Stomach (tissue), 9 donors: Measurements from ENCODE around the gene NCAPD2. TPM values are rescaled to one million over a fixed set of nuclear protein-coding genes. Genes with fewer than 3 reads are reported as not detected.
A peak's percentile ranks its signal among the peaks of the same experiment; 100 is the strongest.

Experiments used
- DNase-seq, 2 donors: peaks; one replicate each; pipeline versions ENCODE4 v3.0.0 to v3.0.0-alpha.2; 2013 to 2019
- H3K27ac ChIP-seq, 5 donors: fragments of 200-600 bp in 4 of 5; sonication (generic) in 4 of 5; one replicate each; pipeline ENCODE4 v1.5.1; 2013 to 2019; ENCODE audit warnings: mild to moderate bottlenecking in 1 of 5, moderate library complexity in 1 of 5
- H3K27me3 ChIP-seq, 3 donors: fragments of 200-600 bp; sonication (generic); one replicate each; pipeline ENCODE4 v1.5.1; 2017 to 2019; ENCODE audit warnings: mixed run types in 1 of 3
- H3K36me3 ChIP-seq, 4 donors: fragments of 200-600 bp; sonication (generic); 1 replicate in 3 of 4; 2 replicates in 1 of 4; pipeline ENCODE4 v1.5.1; 2016 to 2019
- H3K4me1 ChIP-seq, 4 donors: fragments of 200-600 bp; sonication (generic); one replicate each; pipeline ENCODE4 v1.5.1; 2016 to 2019
- H3K4me3 ChIP-seq, 4 donors: fragments of 200-600 bp; sonication (generic) in 3 of 4; one replicate each; pipeline ENCODE4 v1.5.1; 2016 to 2019; ENCODE audit warnings: mild to moderate bottlenecking in 1 of 4
- H3K9me3 ChIP-seq, 4 donors: fragments of 200-600 bp; sonication (generic); one replicate each; pipeline ENCODE4 v1.5.1; 2016 to 2019
- EP300 ChIP-seq: sonication (generic); formaldehyde crosslinking; IDR thresholded peaks from one replicate; pipeline ENCODE4 v1.6.1; 2017; ENCODE audit warnings: antibody characterized with exemption
- POLR2A ChIP-seq, 4 donors: fragments of 450-650 bp; IDR thresholded peaks; one replicate each; pipeline ENCODE4 v1.6.1; 2016; ENCODE audit warnings: antibody characterized with exemption in 4 of 4, control low read depth in 2 of 4, mild to moderate bottlenecking in 1 of 4, moderate library complexity in 1 of 4
- POLR2AphosphoS5 ChIP-seq, 3 donors: sonication (generic); formaldehyde crosslinking; IDR thresholded peaks; one replicate each; pipeline ENCODE4 v1.6.1; 2016; ENCODE audit warnings: antibody characterized with exemption in 3 of 3
- WGBS, 5 donors: extraction: QIAGEN DNeasy Blood & Tissue Kit in 3 of 5; methylation state at CpG; one replicate each; pipeline versions ENCODE4 v1.1.5 to v1.1.7; 2013 to 2018; 5-methylcytosine and 5-hydroxymethylcytosine counted together
- intact Hi-C: fragments of 100-400 bp; cut with DNase I; formaldehyde crosslinking; loops from one replicate; pipeline ENCODE4 v1.15.1; 2023; ENCODE audit warnings: low total_unique reads
- polyA plus RNA-seq, 3 donors: library from polyadenylated mRNA; stranded (reverse); fragments of 200-250 nt; gene quantifications; one replicate each; pipeline ENCODE4 v1.2.3, GENCODE V29; 2013
- total RNA-seq, 5 donors: library from RNA; depleted of rRNA; stranded (reverse); fragments of >200 nt; gene quantifications; one replicate each; pipeline versions ENCODE4 v1.1.0 to v1.2.3, GENCODE V29; 2014 to 2016
- TF ChIP-seq, protein P1 (sequence below), 7 experiments: fragments of 450-650 bp in 4 of 7; fragments of 200-600 bp in 3 of 7; sonication (generic) in 3 of 7; IDR thresholded peaks; one replicate each; pipeline ENCODE4 v1.5.1; 2016 to 2019; ENCODE audit warnings: antibody characterized with exemption in 7 of 7, control low read depth in 2 of 7, mild to moderate bottlenecking in 1 of 7
- donor health status: healthy with polysubstance abuse.
- donor health status: Bipolar disorder and iron deficiency.
- donor health status: healthy.

Gene NCAPD2
- total and polyA plus RNA-seq, 8 donors: 8.3 to 105 (median 17.6) TPM

- H3K27me3 ChIP-seq: no peaks in the 10 kb centered on the region
- TF ChIP-seq, protein P1, sequence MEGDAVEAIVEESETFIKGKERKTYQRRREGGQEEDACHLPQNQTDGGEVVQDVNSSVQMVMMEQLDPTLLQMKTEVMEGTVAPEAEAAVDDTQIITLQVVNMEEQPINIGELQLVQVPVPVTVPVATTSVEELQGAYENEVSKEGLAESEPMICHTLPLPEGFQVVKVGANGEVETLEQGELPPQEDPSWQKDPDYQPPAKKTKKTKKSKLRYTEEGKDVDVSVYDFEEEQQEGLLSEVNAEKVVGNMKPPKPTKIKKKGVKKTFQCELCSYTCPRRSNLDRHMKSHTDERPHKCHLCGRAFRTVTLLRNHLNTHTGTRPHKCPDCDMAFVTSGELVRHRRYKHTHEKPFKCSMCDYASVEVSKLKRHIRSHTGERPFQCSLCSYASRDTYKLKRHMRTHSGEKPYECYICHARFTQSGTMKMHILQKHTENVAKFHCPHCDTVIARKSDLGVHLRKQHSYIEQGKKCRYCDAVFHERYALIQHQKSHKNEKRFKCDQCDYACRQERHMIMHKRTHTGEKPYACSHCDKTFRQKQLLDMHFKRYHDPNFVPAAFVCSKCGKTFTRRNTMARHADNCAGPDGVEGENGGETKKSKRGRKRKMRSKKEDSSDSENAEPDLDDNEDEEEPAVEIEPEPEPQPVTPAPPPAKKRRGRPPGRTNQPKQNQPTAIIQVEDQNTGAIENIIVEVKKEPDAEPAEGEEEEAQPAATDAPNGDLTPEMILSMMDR (IDR thresholded peaks at IDR 0.05): no peak
- no peak for TF ChIP-seq POLR2AphosphoS5 (IDR thresholded peaks at IDR 0.05)
- no peak for TF ChIP-seq EP300
- TF ChIP-seq POLR2A (IDR thresholded peaks at IDR 0.05): no peak
- H3K9me3 ChIP-seq: no peaks in the 10 kb centered on the region
- peaks cover 20 to 49% (median 39%) of the 10 kb centered on the region in 4 donors for H3K4me1 ChIP-seq
- DNase-seq: peak in 1 of 2 donors; percentile 35
- peak overlapping the region in 4 of 5 donors; percentile 96 to 98 (median 97) for H3K27ac ChIP-seq
- intact Hi-C loops: no loop called here
- H3K4me3 ChIP-seq: peak overlapping the region; percentile 62 to 73 (median 66)
- WGBS, 5 donors: 66 to 79% (median 73%) methylated on average over 14 to 16 of the region's 16 CpGs
- peaks cover 13 to 51% (median 48%) of the 10 kb centered on the region in 4 donors for H3K36me3 ChIP-seq
These were observed 43.6 kb upstream of the NCAPD2 start for GRCh38 chr12:6450091-6450868.

DNA sequence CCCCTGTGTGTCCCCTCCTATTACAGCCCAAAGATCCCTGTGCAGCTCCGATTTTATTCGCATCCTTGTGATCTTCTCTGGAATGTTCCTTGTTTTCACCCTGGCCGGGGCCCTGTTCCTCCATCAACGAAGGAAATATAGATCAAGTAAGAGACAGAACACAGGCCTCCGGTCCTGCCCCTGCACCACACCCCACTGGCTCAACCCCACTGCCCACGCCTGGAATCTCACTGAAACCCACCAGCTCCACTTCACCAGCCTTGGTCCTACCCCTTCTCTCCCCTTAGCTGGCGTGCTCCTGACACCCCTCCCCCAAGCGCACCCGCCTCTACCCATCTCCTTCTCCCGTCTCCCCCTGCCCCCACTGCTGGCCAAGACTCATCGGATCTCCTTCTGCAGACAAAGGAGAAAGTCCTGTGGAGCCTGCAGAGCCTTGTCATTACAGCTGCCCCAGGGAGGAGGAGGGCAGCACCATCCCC, 43.0 kb upstream of the NCAPD2 start:
- Histone ChIP-seq H3K4me1 (peaks cover 20 to 49% (median 39%) of the 10 kb centered on the region in 4 donors), H3K27me3 (no peaks in the 10 kb centered on the region), H3K27ac (peak overlapping the region; percentile 89 to 98 (median 97)), H3K36me3 (peaks cover 13 to 49% (median 47%) of the 10 kb centered on the region in 4 donors), H3K4me3 (peak overlapping the region; percentile 62 to 73 (median 66)), H3K9me3 (no peaks in the 10 kb centered on the region)
- no peak for TF ChIP-seq EP300
- no peak for TF ChIP-seq POLR2AphosphoS5 (IDR thresholded peaks at IDR 0.05)
- TF ChIP-seq, protein P1 (IDR thresholded peaks at IDR 0.05): no peak
- no peak for TF ChIP-seq POLR2A (IDR thresholded peaks at IDR 0.05)
- intact Hi-C loops: no loop called here
- DNase-seq: peak in 1 of 2 donors; percentile 64
- 7 to 12% (median 9%) methylated on average over 11 of the region's 11 CpGs for WGBS, 5 donors

DNA sequence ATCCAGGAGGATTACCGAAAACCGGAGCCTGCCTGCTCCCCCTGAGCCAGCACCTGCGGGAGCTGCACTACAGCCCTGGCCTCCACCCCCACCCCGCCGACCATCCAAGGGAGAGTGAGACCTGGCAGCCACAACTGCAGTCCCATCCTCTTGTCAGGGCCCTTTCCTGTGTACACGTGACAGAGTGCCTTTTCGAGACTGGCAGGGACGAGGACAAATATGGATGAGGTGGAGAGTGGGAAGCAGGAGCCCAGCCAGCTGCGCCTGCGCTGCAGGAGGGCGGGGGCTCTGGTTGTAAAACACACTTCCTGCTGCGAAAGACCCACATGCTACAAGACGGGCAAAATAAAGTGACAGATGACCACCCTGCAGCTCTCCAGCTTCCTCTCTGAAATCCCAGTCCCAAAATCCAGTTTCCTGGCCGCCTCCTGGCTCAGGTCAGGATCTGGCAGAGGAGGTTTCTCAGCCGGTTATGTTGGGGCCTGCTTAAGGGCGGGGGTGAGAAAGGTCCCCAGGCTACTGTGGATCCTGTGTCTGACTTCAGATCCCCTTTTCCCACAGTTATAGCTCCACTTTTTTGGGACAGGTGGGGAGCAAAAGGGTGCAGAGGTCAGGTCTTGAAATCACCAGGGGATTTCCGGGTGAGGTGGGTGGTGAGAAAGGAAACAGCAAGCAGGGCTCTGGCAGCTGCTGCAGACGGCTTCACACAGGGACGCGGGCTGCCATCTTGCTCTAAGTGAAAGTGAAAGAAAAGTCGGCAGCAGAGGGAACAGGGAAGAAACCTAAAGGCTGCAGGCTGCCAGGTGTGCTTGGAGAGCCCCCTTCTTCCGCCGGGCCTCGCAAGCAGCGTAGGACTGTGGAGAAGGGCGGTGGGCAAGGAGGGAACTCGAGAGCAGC, 42.3 kb upstream of the NCAPD2 start, which contains the start of gene TAPBPL:
Gene TAPBPL (plus strand): TSS at position 695 of the 897 bp plus-strand sequence. CDS start 207 bp downstream, outside the sequence.
- Histone ChIP-seq H3K27me3 (no peaks in the 10 kb centered on the region), H3K4me3 (peak within 1 kb of the TSS; percentile 62 to 73 (median 66)), H3K36me3 (peaks cover 14 to 48% (median 45%) of the 10 kb centered on the region in 4 donors), H3K9me3 (no peaks in the 10 kb centered on the region), H3K27ac (peak within 1 kb of the TSS; percentile 89 to 98 (median 97)), H3K4me1 (peaks cover 20 to 49% (median 39%) of the 10 kb centered on the region in 4 donors)
- DNase-seq: peak; percentile 81 to 95
- intact Hi-C loops: no loop called here
- TF ChIP-seq POLR2AphosphoS5 (IDR thresholded peaks at IDR 0.05) (peak; percentile 58 to 89 (median 77)), EP300 (no peak), POLR2A (IDR thresholded peaks at IDR 0.05) (no peak)
- TF ChIP-seq, protein P1 (IDR thresholded peaks at IDR 0.05): no peak
- 0 to 2% (median 1%) methylated on average over 25 to 27 of the region's 27 CpGs for WGBS, 5 donors
